Common myeloid progenitor, CD34-positive (primary cell): ENCODE results near the gene MRPS22.
"Not testable (repeated sequence)": the region's sequence is repeated elsewhere in the genome, so short reads cannot be mapped to it uniquely, and the experiment has no call there.

Experiments
- CTCF ChIA-PET: fragments of 350-600 bp; sonication (Branson Sonifier 250); formaldehyde crosslinking; loops from one replicate; lab custom pipeline; 2021; ENCODE audit warnings: antibody characterized with exemption; lab: Charles Lee
- POLR2A ChIA-PET: fragments of 350-600 bp; sonication (Branson Sonifier 250); formaldehyde crosslinking; loops from one replicate; lab custom pipeline; 2021; ENCODE audit warnings: antibody characterized with exemption; lab: Charles Lee
- DNase-seq, 3 donors: peaks; one replicate each; pipeline versions ENCODE4 v3.0.0 to v3.0.0-alpha.2; 2013
- H3K27ac ChIP-seq, 2 experiments: 1 replicate in 1 of 2; 2 replicates in 1 of 2; pipeline ENCODE4 v1.7.0; 2013; ENCODE audit warnings: inconsistent platforms in 2 of 2, low read length in 2 of 2, mild to moderate bottlenecking in 2 of 2, low read depth in 1 of 2, moderate library complexity in 1 of 2; ENCODE audit not compliant: severe bottlenecking in 2 of 2, insufficient read depth in 1 of 2, poor library complexity in 1 of 2
- H3K27me3 ChIP-seq, 5 experiments: replicated peaks in 2 of 5; 1 replicate in 3 of 5; 2 replicates in 2 of 5; pipeline versions ENCODE4 v1.6.1 to v1.7.0; 2013; ENCODE audit warnings: low read length in 4 of 5, mild to moderate bottlenecking in 2 of 5, moderate library complexity in 2 of 5, inconsistent platforms in 1 of 5; ENCODE audit not compliant: insufficient read depth in 5 of 5, control insufficient read depth in 4 of 5
- H3K36me3 ChIP-seq, 4 experiments: 1 replicate in 2 of 4; 2 replicates in 2 of 4; pipeline versions ENCODE4 v1.6.1 to v1.7.0; 2013; ENCODE audit warnings: low read length in 3 of 4, control low read depth in 1 of 4, mild to moderate bottlenecking in 1 of 4; ENCODE audit not compliant: control insufficient read depth in 4 of 4, insufficient read depth in 4 of 4
- H3K4me1 ChIP-seq, 4 experiments: 1 replicate in 3 of 4; 2 replicates in 1 of 4; pipeline versions ENCODE4 v1.6.1 to v1.7.1; 2013; ENCODE audit warnings: low read length in 3 of 4, mild to moderate bottlenecking in 3 of 4, control low read depth in 1 of 4, inconsistent platforms in 1 of 4, moderate library complexity in 1 of 4; ENCODE audit not compliant: control insufficient read depth in 4 of 4, insufficient read depth in 4 of 4; ENCODE audit errors: control extremely low read depth in 1 of 4
- H3K4me3 ChIP-seq, 7 experiments: 1 replicate in 4 of 7; 2 replicates in 3 of 7; pipeline versions ENCODE4 v1.5.1 to v1.7.0; 2013; ENCODE audit warnings: mild to moderate bottlenecking in 7 of 7, low read length in 6 of 7, moderate library complexity in 6 of 7, inconsistent platforms in 2 of 7, low read depth in 2 of 7, control low read depth in 1 of 7; ENCODE audit not compliant: insufficient read depth in 4 of 7, control insufficient read depth in 1 of 7; ENCODE audit errors: extremely low read depth in 1 of 7
- H3K9me3 ChIP-seq, 5 experiments: 1 replicate in 4 of 5; 2 replicates in 1 of 5; pipeline versions ENCODE4 v1.6.1 to v1.7.1; 2013; ENCODE audit warnings: low read length in 4 of 5, mild to moderate bottlenecking in 2 of 5, inconsistent platforms in 1 of 5, low read depth in 1 of 5, moderate library complexity in 1 of 5; ENCODE audit not compliant: control insufficient read depth in 4 of 5, insufficient read depth in 2 of 5; ENCODE audit errors: control extremely low read depth in 1 of 5
- WGBS: methylation state at CpG from one replicate; pipeline ENCODE4 v1.1.5; 2013; ENCODE audit not compliant: insufficient coverage; 5-methylcytosine and 5-hydroxymethylcytosine counted together

Gene MRPS22

GRCh38 chr3:139361276-139361675 is 17.5 kb downstream of the MRPS22 start:
- H3K9me3 ChIP-seq, result no peaks in the 10 kb centered on the region
- DNase-seq, result no peak
- CTCF ChIA-PET, result interaction anchor here (1.3 to 1.7 kb wide), 2 partner anchors 10 to 32 kb away, joined by 4 read pairs; no protein-coding TSS in a partner anchor
- H3K36me3 ChIP-seq, result peaks cover 16 to 96% (median 59%) of the 10 kb centered on the region in 4 experiments
- no peak overlapping the region for H3K27ac ChIP-seq
- H3K4me1 ChIP-seq, result no peaks in the 10 kb centered on the region
- no peak overlapping the region for H3K4me3 ChIP-seq
- POLR2A ChIA-PET, result no interaction called here
- no peaks in the 10 kb centered on the region for H3K27me3 ChIP-seq
- WGBS, result no CpG with 5 or more reads among the region's 2 CpGs

GRCh38 chr3:139364549-139364948 is 20.7 kb downstream of the MRPS22 start:
- H3K4me1 ChIP-seq, result no peaks in the 10 kb centered on the region
- no peaks in the 10 kb centered on the region for H3K9me3 ChIP-seq
- ChIA-PET CTCF (interaction anchor here (2.6 kb wide), 1 partner anchor 10 kb away, joined by 12 read pairs; no protein-coding TSS in a partner anchor), POLR2A (no interaction called here)
- peaks cover 17 to 96% (median 59%) of the 10 kb centered on the region in 4 experiments for H3K36me3 ChIP-seq
- DNase-seq, result no peak
- WGBS, result no CpG with 5 or more reads among the region's 1 CpG
- H3K4me3 ChIP-seq, result no peak overlapping the region
- no peak overlapping the region for H3K27ac ChIP-seq
- H3K27me3 ChIP-seq, result no peaks in the 10 kb centered on the region

- Histone ChIP-seq H3K4me3 (no peak overlapping the region), H3K27ac (no peak overlapping the region), H3K27me3 (no peaks in the 10 kb centered on the region), H3K4me1 (no peaks in the 10 kb centered on the region), H3K9me3 (no peaks in the 10 kb centered on the region), H3K36me3 (peaks cover 36 to 88% (median 63%) of the 10 kb centered on the region in 4 experiments)
- DNase-seq, result no peak
- WGBS, result no CpG with 5 or more reads among the region's 2 CpGs
- ChIA-PET CTCF (no interaction called here), POLR2A (no interaction called here)
Observed at GRCh38 chr3:139374099-139374498, 30.3 kb downstream of the MRPS22 start.

- H3K27ac ChIP-seq, result no peak overlapping the region
- no peaks in the 10 kb centered on the region for H3K27me3 ChIP-seq
- ChIA-PET POLR2A (no interaction called here), CTCF (interaction anchor here (1.3 kb wide), 1 partner anchor 32 kb away, joined by 3 read pairs; no protein-coding TSS in a partner anchor)
- H3K4me3 ChIP-seq, result no peak overlapping the region
- H3K9me3 ChIP-seq, result no peaks in the 10 kb centered on the region
- no peak for DNase-seq
- 100% methylated on average over 2 of the region's 3 CpGs for WGBS
- H3K4me1 ChIP-seq, result no peaks in the 10 kb centered on the region
- peaks cover 28 to 84% (median 58%) of the 10 kb centered on the region in 4 experiments for H3K36me3 ChIP-seq
Observed at GRCh38 chr3:139377378-139377777, 33.6 kb downstream of the MRPS22 start.

- Histone ChIP-seq H3K4me3 (no peak overlapping the region), H3K27ac (peak overlapping the region in 1 of 2 experiments; percentile 19), H3K9me3 (no peaks in the 10 kb centered on the region), H3K4me1 (no peaks in the 10 kb centered on the region), H3K36me3 (peaks cover 18 to 78% (median 53%) of the 10 kb centered on the region in 4 experiments), H3K27me3 (no peaks in the 10 kb centered on the region)
- no peak for DNase-seq
- WGBS, result 100% methylated on average over 2 of the region's 3 CpGs
- CTCF ChIA-PET, result interaction anchor here (1.3 kb wide), 1 partner anchor 33 kb away, joined by 3 read pairs; no protein-coding TSS in a partner anchor
- POLR2A ChIA-PET, result no interaction called here
Observed at GRCh38 chr3:139378587-139379241, 34.9 kb downstream of the MRPS22 start.

- H3K4me1 ChIP-seq, result no peaks in the 10 kb centered on the region
- 100% methylated on average over 2 of the region's 4 CpGs for WGBS
- H3K27me3 ChIP-seq, result no peaks in the 10 kb centered on the region
- H3K4me3 ChIP-seq, result no peak overlapping the region
- H3K9me3 ChIP-seq, result no peaks in the 10 kb centered on the region
- POLR2A ChIA-PET, result no interaction called here
- H3K36me3 ChIP-seq, result peaks cover 11 to 60% (median 40%) of the 10 kb centered on the region in 4 experiments
- no peak overlapping the region for H3K27ac ChIP-seq
- CTCF ChIA-PET, result interaction anchor here (1.0 kb wide), 1 partner anchor 9 kb away, joined by 3 read pairs; the partner anchor contains the start of gene COPB2
- no peak for DNase-seq
Observed at GRCh38 chr3:139380575-139380974, 36.8 kb downstream of the MRPS22 start.

- H3K4me3 ChIP-seq, POLR2A ChIA-PET, DNase-seq, H3K27ac ChIP-seq, H3K9me3 ChIP-seq, H3K4me1 ChIP-seq, H3K27me3 ChIP-seq: not testable (repeated sequence)
- CTCF ChIA-PET, result interaction anchor here (1.1 kb wide), 1 partner anchor 28 kb away, joined by 3 read pairs; no protein-coding TSS in a partner anchor
- WGBS, result no CpG with 5 or more reads among the region's 2 CpGs
- H3K36me3 ChIP-seq, result peaks cover 10 to 51% (median 34%) of the 10 kb centered on the region in 4 experiments
Observed at GRCh38 chr3:139382291-139382690, 38.5 kb downstream of the MRPS22 start.
